HEK293 (cell line): ENCODE measurements around the gene ARMC8.

Experiments used
- CTCF ChIA-PET: fragments of 350-600 bp; formaldehyde crosslinking; extraction: SDS; loops from one replicate; lab custom pipeline; 2021; ENCODE audit warnings: antibody characterized with exemption; lab: Yijun Ruan, JAX
- POLR2A ChIA-PET: fragments of 300-600 bp; formaldehyde crosslinking; extraction: SDS; loops from one replicate; lab custom pipeline; 2020; ENCODE audit warnings: antibody characterized with exemption, inconsistent platforms; lab: Yijun Ruan, JAX
- H3K27ac ChIP-seq: fragments of 200-500 bp; sonication (Bioruptor generic); 2 replicates; pipeline ENCODE4 v1.5.1; 2014; ENCODE audit warnings: low read depth, low read length, control low read depth, inconsistent platforms; ENCODE audit errors: extremely low read depth
- H3K36me3 ChIP-seq, 2 experiments: fragments of 200-500 bp in 1 of 2; sonication (Bioruptor generic) in 1 of 2; 1 replicate in 1 of 2; 2 replicates in 1 of 2; pipeline ENCODE4 v1.5.1; 2014 to 2017; ENCODE audit warnings: inconsistent platforms in 2 of 2, low read length in 2 of 2; ENCODE audit not compliant: control insufficient read depth in 2 of 2, insufficient read depth in 1 of 2
- H3K4me1 ChIP-seq: fragments of 200-500 bp; sonication (Bioruptor generic); 2 replicates; pipeline ENCODE4 v1.5.1; 2014; ENCODE audit warnings: mild to moderate bottlenecking, low read length, inconsistent platforms; ENCODE audit not compliant: control insufficient read depth, insufficient read depth
- H3K4me3 ChIP-seq: 2 replicates; pipeline ENCODE4 v1.5.1; 2011; ENCODE audit warnings: low read depth, mild to moderate bottlenecking, control low read depth, low read length, moderate library complexity
- H3K9me3 ChIP-seq: fragments of 200-500 bp; sonication (Bioruptor generic); 2 replicates; pipeline ENCODE4 v1.5.1; 2014; ENCODE audit warnings: low read depth, low read length, inconsistent platforms; ENCODE audit not compliant: control insufficient read depth, insufficient read depth
- AEBP2 ChIP-seq: fragments of 450-650 bp; formaldehyde crosslinking; IDR thresholded peaks from 2 replicates; pipeline ENCODE4 v1.5.1; 2016; ENCODE audit warnings: missing biosample characterization, missing genetic modification characterization, borderline replicate concordance
- ATF2 ChIP-seq: fragments of 450-650 bp; formaldehyde crosslinking; IDR thresholded peaks from 2 replicates; pipeline ENCODE4 v1.5.1; 2016; ENCODE audit warnings: missing biosample characterization, missing genetic modification characterization, low read depth
- BCL11A ChIP-seq: fragments of 450-650 bp; formaldehyde crosslinking; IDR thresholded peaks from 2 replicates; pipeline ENCODE4 v1.5.1; 2016; ENCODE audit warnings: low read depth, missing biosample characterization, missing genetic modification characterization
- KLF1 ChIP-seq: fragments of 450-650 bp; formaldehyde crosslinking; IDR thresholded peaks from 2 replicates; pipeline ENCODE4 v1.5.1; 2016; ENCODE audit warnings: missing biosample characterization, missing genetic modification characterization
- OVOL3 ChIP-seq: fragments of 450-650 bp; formaldehyde crosslinking; IDR thresholded peaks from 2 replicates; pipeline ENCODE4 v1.5.1; 2016; ENCODE audit warnings: missing biosample characterization, missing genetic modification characterization
- PRDM6 ChIP-seq: fragments of 450-650 bp; formaldehyde crosslinking; IDR thresholded peaks from 2 replicates; pipeline ENCODE4 v1.5.1; 2017; ENCODE audit warnings: missing biosample characterization, missing genetic modification characterization
- SCRT1 ChIP-seq: fragments of 450-650 bp; formaldehyde crosslinking; IDR thresholded peaks from 2 replicates; pipeline ENCODE4 v1.5.1; 2016; ENCODE audit warnings: missing biosample characterization, missing genetic modification characterization, borderline replicate concordance
- ZBTB17 ChIP-seq: fragments of 450-650 bp; formaldehyde crosslinking; IDR thresholded peaks from 2 replicates; pipeline ENCODE4 v1.5.1; 2016; ENCODE audit warnings: missing biosample characterization, missing genetic modification characterization
- ZBTB48 ChIP-seq: fragments of 450-650 bp; formaldehyde crosslinking; IDR thresholded peaks from 2 replicates; pipeline ENCODE4 v1.5.1; 2016; ENCODE audit warnings: missing biosample characterization, missing genetic modification characterization
- ZBTB6 ChIP-seq: fragments of 450-650 bp; formaldehyde crosslinking; IDR thresholded peaks from 2 replicates; pipeline ENCODE4 v1.5.1; 2017; ENCODE audit warnings: missing biosample characterization, missing genetic modification characterization
- ZNF112 ChIP-seq: fragments of 450-650 bp; formaldehyde crosslinking; IDR thresholded peaks from 2 replicates; pipeline ENCODE4 v1.5.0; 2017; ENCODE audit warnings: missing biosample characterization, missing genetic modification characterization
- ZNF350 ChIP-seq: fragments of 450-650 bp; formaldehyde crosslinking; IDR thresholded peaks from 2 replicates; pipeline ENCODE4 v1.5.0; 2017; ENCODE audit warnings: missing biosample characterization, mild to moderate bottlenecking, missing genetic modification characterization
- ZNF391 ChIP-seq: fragments of 450-650 bp; formaldehyde crosslinking; IDR thresholded peaks from 2 replicates; pipeline ENCODE4 v1.5.1; 2016; ENCODE audit warnings: low read depth, missing biosample characterization, missing genetic modification characterization, borderline replicate concordance
- ZNF449 ChIP-seq: fragments of 450-650 bp; formaldehyde crosslinking; IDR thresholded peaks from 2 replicates; pipeline ENCODE4 v1.5.1; 2017; ENCODE audit warnings: missing biosample characterization, mild to moderate bottlenecking, missing genetic modification characterization, moderate library complexity
- ZNF558 ChIP-seq: fragments of 450-650 bp; formaldehyde crosslinking; IDR thresholded peaks from 2 replicates; pipeline ENCODE4 v1.5.1; 2016; ENCODE audit warnings: missing biosample characterization, missing genetic modification characterization
- ZNF624 ChIP-seq: fragments of 450-650 bp; formaldehyde crosslinking; IDR thresholded peaks from 2 replicates; pipeline ENCODE4 v1.5.1; 2017; ENCODE audit warnings: missing biosample characterization, missing genetic modification characterization
- ZNF658 ChIP-seq: fragments of 450-650 bp; formaldehyde crosslinking; IDR thresholded peaks from 2 replicates; pipeline ENCODE4; 2016; ENCODE audit warnings: missing biosample characterization, missing genetic modification characterization
- ZSCAN18 ChIP-seq: fragments of 450-650 bp; formaldehyde crosslinking; IDR thresholded peaks from 2 replicates; pipeline ENCODE4 v1.5.1; 2016; ENCODE audit warnings: missing biosample characterization, missing genetic modification characterization

ARMC8 gene

GRCh38 chr3:138213398-138214085 is 26.4 kb downstream of the ARMC8 start:
- TF ChIP-seq PRDM6 (tag by site-specific recombination) (peak; percentile 33; the same call in 1 of the 2 replicates), ZBTB48 (tag by site-specific recombination) (no peak)
- TF ChIP-seq, all 188 proteins: peak for 1
- no peaks in the 10 kb centered on the region for H3K4me1 ChIP-seq
- ChIA-PET POLR2A (no interaction called here), CTCF (no interaction called here)
- no peaks in the 10 kb centered on the region for H3K9me3 ChIP-seq
- no peak overlapping the region for H3K4me3 ChIP-seq
- H3K27ac ChIP-seq = no peak overlapping the region
- H3K36me3 ChIP-seq = no peaks in the 10 kb centered on the region

- no peaks in the 10 kb centered on the region for H3K9me3 ChIP-seq
- H3K4me1 ChIP-seq = no peaks in the 10 kb centered on the region
- ChIA-PET POLR2A (no interaction called here), CTCF (interaction anchor here (0.7 kb wide), 1 partner anchor 165 kb away, joined by 4 read pairs; no protein-coding TSS in a partner anchor)
- H3K27ac ChIP-seq = no peak overlapping the region
- H3K36me3 ChIP-seq = peaks cover 10 to 16% of the 10 kb centered on the region in 2 experiments; a peak in 2 of 3 replicates
- no peak overlapping the region for H3K4me3 ChIP-seq
- TF ChIP-seq ZBTB17 (0 out of 2 replicates have a peak, but pooled peaks have one; percentile 22), ZNF658 (no peak), ZNF558 (tag by site-specific recombination) (no peak), ZNF350 (tag by site-specific recombination) (no peak), ZNF112 (tag by site-specific recombination) (no peak), ATF2 (no peak), BCL11A (tag by site-specific recombination) (no peak)
These were observed 32.2 kb downstream of the ARMC8 start for GRCh38 chr3:138219255-138219654.

GRCh38 chr3:138220242-138220641 is 33.1 kb downstream of the ARMC8 start:
- Histone ChIP-seq H3K4me1 (no peaks in the 10 kb centered on the region), H3K27ac (no peak overlapping the region), H3K9me3 (no peaks in the 10 kb centered on the region), H3K36me3 (peaks cover 19 to 26% of the 10 kb centered on the region in 2 experiments; a peak in 2 of 3 replicates), H3K4me3 (no peak overlapping the region)
- no peak for TF ChIP-seq ZNF624
- TF ChIP-seq ZBTB6 = no peak
- TF ChIP-seq ZNF391 (tag by site-specific recombination) = no peak
- no peak for TF ChIP-seq AEBP2 (tag by site-specific recombination)
- TF ChIP-seq ZBTB17 = no peak
- no peak for TF ChIP-seq ZSCAN18 (tag by site-specific recombination)
- TF ChIP-seq KLF1 (tag by site-specific recombination) = no peak
- TF ChIP-seq OVOL3 (tag by site-specific recombination) = no peak
- no peak for TF ChIP-seq SCRT1 (tag by site-specific recombination)
- TF ChIP-seq ZNF449 = no peak
- POLR2A ChIA-PET = no interaction called here
- CTCF ChIA-PET = interaction anchor here (0.5 to 1.1 kb wide), 2 partner anchors 39 to 40 kb away, joined by 3 read pairs; no protein-coding TSS in a partner anchor
